NCI-H524 (cell line): ENCODE measurements around the gene TRIOBP.

Source experiments
- DNase-seq, 2 experiments: peaks; one replicate each; lab custom pipeline; 2025; lab: John Stamatoyannopoulos, UW

Gene TRIOBP

GRCh38 chr22:37824674-37825641 is 128.1 kb downstream of the TRIOBP start:
- DNase-seq, result no peak
